Urinary bladder (tissue), 4 donors: ENCODE data around the gene RB1. TPM values are rescaled to one million over a fixed set of nuclear protein-coding genes. Genes with fewer than 3 reads are reported as not detected.

Experiments used
- DNase-seq: peaks from one replicate; pipeline ENCODE4 v3.0.0-alpha.2; 2015; ENCODE audit errors: extremely low spot score
- H3K27ac ChIP-seq: one replicate; pipeline ENCODE4 v1.5.1; 2013; ENCODE audit warnings: low read depth, mild to moderate bottlenecking, moderate library complexity
- H3K36me3 ChIP-seq: one replicate; pipeline ENCODE4 v1.6.1; 2013; ENCODE audit warnings: mild to moderate bottlenecking, moderate library complexity; ENCODE audit not compliant: insufficient read depth
- H3K4me1 ChIP-seq: one replicate; pipeline ENCODE4 v1.6.1; 2013; ENCODE audit warnings: mild to moderate bottlenecking, moderate library complexity; ENCODE audit not compliant: insufficient read depth
- H3K4me3 ChIP-seq: one replicate; pipeline ENCODE4 v1.5.1; 2013; ENCODE audit warnings: low read depth, low read length
- WGBS: extraction: QIAGEN DNeasy Blood & Tissue Kit; methylation state at CpG from one replicate; pipeline ENCODE4 v1.1.7; 2013; 5-methylcytosine and 5-hydroxymethylcytosine counted together
- polyA plus RNA-seq: library from polyadenylated mRNA; stranded (reverse); fragments of 200-250 nt; gene quantifications from one replicate; pipeline ENCODE4 v1.2.3, GENCODE V29; 2013
- total RNA-seq: library from RNA; depleted of rRNA; stranded (reverse); fragments of >200 nt; gene quantifications from one replicate; pipeline ENCODE4 v1.2.3, GENCODE V29; 2014
- donor health status: healthy with polysubstance abuse.
- donor health status: healthy.

The RB1 gene
- total and polyA plus RNA-seq, 2 donors, result 19.7 to 81.6 TPM

DNA sequence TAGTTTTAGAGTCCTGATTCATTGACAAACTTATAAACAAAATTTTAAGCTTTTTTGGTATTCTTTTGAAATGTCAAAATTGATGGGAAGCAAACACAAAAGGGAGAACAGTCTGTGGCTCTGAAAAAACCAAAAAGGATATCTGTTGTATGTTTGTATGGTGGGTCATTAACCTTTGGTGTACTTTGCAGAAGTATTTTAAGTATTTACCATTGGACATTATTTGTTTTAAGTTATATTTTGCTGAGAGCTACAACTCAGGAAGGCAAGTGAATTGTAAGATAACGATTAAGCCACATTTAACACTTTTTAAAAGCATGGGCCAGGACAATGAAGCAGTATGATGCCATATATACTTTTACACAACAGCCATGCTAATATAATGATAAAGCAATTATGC, 94.2 kb downstream of the RB1 start:
- Histone ChIP-seq H3K27ac (no peak overlapping the region), H3K4me3 (no peak overlapping the region), H3K36me3 (no peaks in the 10 kb centered on the region), H3K4me1 (peaks cover 3% of the 10 kb centered on the region)
- no peak for DNase-seq
- WGBS, result 69% methylated on average over 1 of the region's 1 CpG

DNA sequence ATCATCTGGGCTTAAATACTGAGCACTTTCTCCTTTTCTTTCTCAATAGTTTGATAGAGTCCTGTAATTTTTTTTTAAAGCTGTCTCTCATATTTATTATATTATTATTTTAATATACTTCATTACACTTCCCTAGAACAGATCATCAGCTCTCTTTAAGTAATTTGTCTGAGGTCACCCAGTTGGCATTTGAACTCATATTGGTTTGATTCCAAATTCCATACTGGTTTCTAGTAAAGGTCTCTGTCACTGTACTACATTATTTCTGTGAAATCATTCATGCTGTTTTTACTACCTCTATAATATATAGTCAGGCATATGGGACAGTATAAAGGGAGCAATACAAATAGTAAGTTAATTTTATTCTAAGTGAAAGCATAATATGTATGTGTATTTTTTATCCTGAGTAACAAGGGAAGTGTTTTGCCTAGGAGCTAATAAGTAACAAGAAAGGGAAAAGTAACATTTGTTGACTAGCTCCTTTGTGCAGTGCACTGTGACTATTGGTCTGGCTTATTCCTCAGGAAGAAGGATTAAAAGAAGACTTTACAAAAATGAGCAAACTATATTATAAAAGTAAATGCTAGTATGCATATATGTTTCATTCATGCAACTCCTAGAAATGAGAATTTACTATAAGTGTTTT, 95.0 kb downstream of the RB1 start:
- H3K4me3 ChIP-seq, result no peak overlapping the region
- no peak for DNase-seq
- H3K27ac ChIP-seq, result no peak overlapping the region
- peaks cover 3% of the 10 kb centered on the region for H3K4me1 ChIP-seq
- no peaks in the 10 kb centered on the region for H3K36me3 ChIP-seq

DNA sequence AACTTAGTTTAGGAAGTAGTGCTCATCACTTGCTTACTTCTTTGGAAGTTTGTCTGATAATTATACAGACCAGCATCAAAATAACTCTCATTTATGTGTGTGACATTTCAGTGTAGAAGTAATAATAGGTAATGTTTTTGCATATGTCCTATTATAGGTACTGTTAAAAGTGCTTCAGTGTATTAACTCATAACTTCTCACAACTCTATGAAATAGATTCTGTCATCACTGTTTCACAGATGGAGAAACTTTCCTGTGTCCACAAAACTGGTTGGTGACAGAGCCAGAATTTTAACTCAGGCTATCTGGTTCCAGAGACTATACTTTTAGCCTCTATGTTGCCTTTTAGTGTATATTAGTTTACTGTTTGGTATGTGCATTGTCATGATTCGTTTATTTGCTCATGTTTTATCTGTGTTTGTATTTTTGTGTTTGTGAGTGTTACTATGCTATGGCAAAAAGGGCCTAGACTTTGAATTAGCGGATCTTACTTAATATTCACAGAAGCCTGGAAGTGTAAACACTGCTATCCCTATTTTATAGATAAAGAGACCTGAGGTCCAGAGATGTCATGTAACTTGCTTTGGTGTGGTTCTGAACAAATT, 96.6 kb downstream of the RB1 start:
- DNase-seq, result no peak
- H3K4me3 ChIP-seq, result no peak overlapping the region
- peak overlapping the region; percentile 50 for H3K27ac ChIP-seq
- 46% methylated on average over 2 of the region's 2 CpGs for WGBS
- no peaks in the 10 kb centered on the region for H3K36me3 ChIP-seq
- H3K4me1 ChIP-seq, result peaks cover 3% of the 10 kb centered on the region

DNA sequence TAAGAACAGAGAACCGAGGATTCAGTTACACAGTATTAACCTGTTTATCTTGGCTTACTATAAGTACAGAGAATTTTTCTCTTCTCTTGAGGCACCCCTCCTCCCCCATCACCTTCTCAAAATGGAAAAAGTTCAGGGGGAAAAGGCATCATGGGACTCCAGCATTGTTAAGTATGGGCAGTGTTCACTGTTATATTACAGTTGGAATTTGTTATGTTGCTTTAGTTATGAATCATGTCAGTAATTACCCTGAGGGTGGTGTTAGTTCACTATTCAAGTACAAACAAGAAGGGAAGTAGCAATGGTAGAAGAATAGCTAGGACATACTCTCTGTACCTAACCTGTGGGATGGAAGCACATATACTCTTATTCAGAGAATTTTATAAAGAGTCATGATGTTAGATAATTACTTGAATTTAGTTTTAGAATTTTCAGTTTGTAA, 97.3 kb downstream of the RB1 start:
- H3K27ac ChIP-seq, result peak overlapping the region; percentile 50
- peaks cover 3% of the 10 kb centered on the region for H3K4me1 ChIP-seq
- H3K4me3 ChIP-seq, result no peak overlapping the region
- H3K36me3 ChIP-seq, result no peaks in the 10 kb centered on the region
- 34% methylated on average over 1 of the region's 1 CpG for WGBS
- no peak for DNase-seq

DNA sequence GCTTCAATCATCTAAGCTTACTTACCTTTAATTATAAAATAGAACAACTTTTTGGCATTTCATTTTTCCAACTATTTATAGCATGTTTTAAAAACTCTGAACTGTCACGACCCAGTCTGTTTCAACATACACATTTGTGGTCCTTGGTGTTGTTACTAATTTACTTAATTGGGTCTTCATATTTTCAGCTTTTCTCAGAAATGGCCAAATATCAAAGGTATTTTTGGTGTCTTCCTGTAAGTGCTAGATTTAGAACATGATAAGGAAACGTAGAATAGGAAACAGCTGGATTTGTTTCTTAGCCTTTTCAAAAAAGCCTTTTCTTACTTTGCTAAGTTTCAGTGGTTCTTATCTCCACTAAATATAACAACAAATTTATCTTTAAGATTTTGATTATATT, 97.9 kb downstream of the RB1 start:
- Histone ChIP-seq H3K4me3 (no peak overlapping the region), H3K36me3 (no peaks in the 10 kb centered on the region), H3K27ac (no peak overlapping the region), H3K4me1 (peaks cover 3% of the 10 kb centered on the region)
- DNase-seq, result no peak
- WGBS, result 25% methylated on average over 2 of the region's 2 CpGs

DNA sequence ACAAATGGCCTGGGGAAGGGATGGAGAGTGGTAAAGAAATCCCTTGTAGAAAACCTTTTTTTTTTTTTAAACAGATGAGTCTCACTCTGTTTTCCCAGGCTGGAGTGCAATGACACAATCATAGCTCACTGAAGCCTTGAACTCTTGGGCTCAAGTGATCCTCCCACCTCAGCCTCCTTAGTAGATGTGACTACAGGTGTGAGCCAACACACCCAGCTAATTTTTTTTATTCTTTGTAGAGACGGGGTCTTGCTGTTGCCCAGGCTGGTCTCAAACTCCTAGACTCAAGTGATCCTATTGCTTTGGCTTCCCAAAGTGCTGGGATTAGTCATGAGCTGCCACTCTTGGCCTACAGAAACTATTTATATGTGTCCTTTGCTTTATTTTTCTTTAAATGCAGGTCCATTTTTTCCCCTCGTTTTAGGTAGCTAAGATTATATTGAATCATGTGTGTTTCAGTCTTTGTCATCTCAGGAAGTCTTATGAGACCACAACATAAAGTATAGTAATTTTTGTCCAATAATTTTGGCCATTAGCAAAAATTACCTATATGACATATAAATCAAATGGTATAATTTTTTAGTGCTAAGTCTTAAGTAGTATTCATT, 98.9 kb downstream of the RB1 start:
- H3K27ac ChIP-seq, result peak overlapping the region; percentile 23
- H3K4me1 ChIP-seq, result peaks cover 3% of the 10 kb centered on the region
- 76% methylated on average over 2 of the region's 2 CpGs for WGBS
- H3K36me3 ChIP-seq, result no peaks in the 10 kb centered on the region
- no peak overlapping the region for H3K4me3 ChIP-seq
- no peak for DNase-seq

DNA sequence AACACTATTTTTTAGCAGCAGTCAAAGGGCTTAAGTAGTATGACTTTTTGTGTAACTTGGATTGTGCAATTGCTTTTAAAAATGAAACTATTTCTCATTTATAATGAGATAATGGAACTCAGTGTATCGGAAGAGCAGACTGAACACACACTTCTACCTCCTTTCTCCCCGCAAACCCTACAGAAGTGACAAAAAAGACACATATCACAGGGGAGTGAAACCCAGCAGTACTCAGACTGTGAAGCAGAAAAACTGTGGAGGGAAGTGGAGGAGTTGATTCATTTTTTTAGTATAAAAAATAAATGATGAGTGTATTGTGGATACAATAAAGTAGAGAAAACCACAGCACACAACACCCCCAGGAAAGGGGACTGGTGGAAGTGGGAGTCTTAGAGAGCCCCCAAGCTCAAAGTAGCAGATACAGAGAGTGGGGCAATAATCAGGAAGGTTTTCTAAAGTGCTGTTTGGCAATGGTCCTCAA, 99.6 kb downstream of the RB1 start:
- H3K36me3 ChIP-seq, result no peaks in the 10 kb centered on the region
- 60% methylated on average over 2 of the region's 2 CpGs for whole genome bisulfite sequencing
- no peak overlapping the region for H3K27ac ChIP-seq
- H3K4me1 ChIP-seq, result peaks cover 3% of the 10 kb centered on the region
- DNase-seq, result no peak
- H3K4me3 ChIP-seq, result no peak overlapping the region

DNA sequence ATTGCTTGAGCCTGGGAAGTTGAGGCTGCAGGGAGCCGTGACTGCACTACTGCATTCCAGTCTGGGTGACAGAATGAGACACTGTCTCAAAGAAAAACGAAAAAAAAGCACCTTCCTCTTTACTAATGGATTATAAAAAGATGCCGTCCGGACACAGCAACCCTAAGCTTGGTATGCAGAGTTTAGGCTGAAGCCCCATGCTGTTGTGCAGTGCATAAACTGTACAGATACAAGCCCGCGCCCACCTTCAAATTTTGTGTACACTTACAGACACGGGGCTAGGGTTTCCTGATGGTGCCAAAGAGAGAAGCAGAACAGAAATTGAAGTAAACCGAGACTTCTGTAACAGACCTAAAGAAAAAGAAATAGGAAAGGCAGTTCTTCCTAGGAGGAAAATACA, 100.4 kb downstream of the RB1 start:
- 88% methylated on average over 8 of the region's 8 CpGs for WGBS
- Histone ChIP-seq H3K27ac (no peak overlapping the region), H3K4me1 (peaks cover 3% of the 10 kb centered on the region), H3K36me3 (no peaks in the 10 kb centered on the region), H3K4me3 (no peak overlapping the region)
- no peak for DNase-seq

DNA sequence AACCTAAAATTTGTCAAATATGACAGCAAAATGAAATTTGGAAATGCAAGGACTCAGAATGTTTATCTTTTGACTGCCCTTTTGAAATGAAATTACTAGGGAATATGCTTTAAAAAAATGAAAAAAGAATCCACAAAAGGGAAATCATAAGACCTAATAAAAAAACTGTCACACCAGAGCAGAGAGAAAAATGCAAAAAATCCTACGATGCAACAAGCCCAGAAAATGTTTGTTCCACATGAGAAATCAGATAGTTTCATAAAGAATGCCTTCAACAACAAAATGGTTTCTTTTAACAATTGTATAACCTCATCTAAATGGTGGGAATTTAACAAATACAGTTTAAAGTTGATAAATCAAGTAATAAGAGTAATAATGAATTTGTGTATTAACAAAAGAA, 101.4 kb downstream of the RB1 start:
- Histone ChIP-seq H3K27ac (no peak overlapping the region), H3K4me1 (peaks cover 3% of the 10 kb centered on the region), H3K4me3 (no peak overlapping the region), H3K36me3 (no peaks in the 10 kb centered on the region)
- 47% methylated on average over 1 of the region's 1 CpG for WGBS
- DNase-seq, result no peak

DNA sequence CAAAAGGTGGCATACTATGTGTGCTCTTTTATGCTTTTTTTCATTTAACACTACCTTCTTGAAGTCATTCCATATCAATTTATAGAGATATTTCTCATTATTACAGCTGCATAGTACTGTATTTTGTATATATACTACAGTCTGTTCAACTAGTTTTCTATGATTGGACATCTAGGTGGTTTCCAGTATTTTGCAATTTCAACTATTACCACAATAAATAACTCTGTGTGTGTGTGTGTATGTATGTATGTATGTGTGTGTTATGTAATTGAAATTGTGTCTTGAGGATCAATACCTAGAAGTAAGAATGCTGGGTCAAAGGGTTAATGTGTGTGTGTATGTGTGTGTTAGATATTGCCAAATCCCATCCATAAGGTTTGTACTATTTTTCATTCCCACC, 102.3 kb downstream of the RB1 start:
- H3K27ac ChIP-seq, result no peak overlapping the region
- DNase-seq, result no peak
- no peaks in the 10 kb centered on the region for H3K36me3 ChIP-seq
- H3K4me3 ChIP-seq, result no peak overlapping the region
- H3K4me1 ChIP-seq, result peaks cover 1% of the 10 kb centered on the region

DNA sequence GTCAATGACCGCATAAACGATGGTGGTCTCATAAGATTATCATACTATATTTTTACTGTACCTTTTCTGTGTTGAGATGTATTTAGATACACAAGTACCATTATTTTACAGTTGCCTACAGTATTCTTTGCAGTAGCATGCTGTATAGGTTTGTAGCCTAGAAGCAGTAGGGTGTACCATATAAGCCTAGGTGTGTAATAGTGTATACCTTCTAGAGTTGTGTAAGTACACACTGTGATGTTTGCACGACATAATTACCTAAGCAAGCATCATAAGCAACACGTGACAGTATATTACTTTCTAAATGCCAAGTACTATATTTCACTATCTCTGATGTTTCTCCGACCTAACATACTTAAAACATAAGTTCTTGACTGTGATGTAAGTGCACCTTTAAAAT, 106.6 kb downstream of the RB1 start:
- WGBS, result 69% methylated on average over 5 of the region's 5 CpGs
- DNase-seq, result no peak
- Histone ChIP-seq H3K4me1 (no peaks in the 10 kb centered on the region), H3K4me3 (peak overlapping the region; percentile 25), H3K27ac (no peak overlapping the region), H3K36me3 (peaks cover 2% of the 10 kb centered on the region)

DNA sequence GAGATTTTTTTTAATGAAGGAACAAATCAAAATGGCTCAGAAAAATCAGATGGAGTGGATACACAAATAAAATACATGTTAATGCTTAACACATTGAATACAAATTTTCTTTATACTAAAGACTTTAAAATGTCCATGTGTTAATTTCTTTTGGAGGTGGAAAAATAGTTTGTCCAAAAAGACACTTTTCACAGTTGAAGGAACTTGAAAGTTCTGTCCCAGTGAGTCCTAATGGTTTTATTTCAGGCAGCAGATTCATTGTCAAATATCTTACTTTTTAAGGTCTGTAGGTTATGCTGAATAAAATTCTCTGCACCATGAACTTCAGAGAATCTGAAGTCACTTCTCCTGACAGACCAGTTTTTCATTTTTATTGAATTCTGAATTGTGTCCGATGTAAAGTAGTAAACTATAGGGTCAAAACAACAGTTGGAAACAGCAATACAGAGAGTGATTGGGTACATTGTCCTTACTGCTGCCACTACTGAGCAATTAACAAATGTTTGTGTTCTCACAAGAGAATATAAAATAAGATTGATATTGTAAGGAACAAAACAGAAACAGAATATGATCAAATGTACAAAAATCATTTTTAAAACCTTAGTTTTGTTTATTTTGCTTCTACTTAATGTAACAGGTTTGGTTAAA, 107.7 kb downstream of the RB1 start:
- peak overlapping the region; percentile 82 for H3K27ac ChIP-seq
- H3K36me3 ChIP-seq, result peaks cover 2% of the 10 kb centered on the region
- H3K4me3 ChIP-seq, result peak overlapping the region; percentile 86
- H3K4me1 ChIP-seq, result no peaks in the 10 kb centered on the region
- DNase-seq, result no peak
- WGBS, result 23% methylated on average over 1 of the region's 1 CpG

DNA sequence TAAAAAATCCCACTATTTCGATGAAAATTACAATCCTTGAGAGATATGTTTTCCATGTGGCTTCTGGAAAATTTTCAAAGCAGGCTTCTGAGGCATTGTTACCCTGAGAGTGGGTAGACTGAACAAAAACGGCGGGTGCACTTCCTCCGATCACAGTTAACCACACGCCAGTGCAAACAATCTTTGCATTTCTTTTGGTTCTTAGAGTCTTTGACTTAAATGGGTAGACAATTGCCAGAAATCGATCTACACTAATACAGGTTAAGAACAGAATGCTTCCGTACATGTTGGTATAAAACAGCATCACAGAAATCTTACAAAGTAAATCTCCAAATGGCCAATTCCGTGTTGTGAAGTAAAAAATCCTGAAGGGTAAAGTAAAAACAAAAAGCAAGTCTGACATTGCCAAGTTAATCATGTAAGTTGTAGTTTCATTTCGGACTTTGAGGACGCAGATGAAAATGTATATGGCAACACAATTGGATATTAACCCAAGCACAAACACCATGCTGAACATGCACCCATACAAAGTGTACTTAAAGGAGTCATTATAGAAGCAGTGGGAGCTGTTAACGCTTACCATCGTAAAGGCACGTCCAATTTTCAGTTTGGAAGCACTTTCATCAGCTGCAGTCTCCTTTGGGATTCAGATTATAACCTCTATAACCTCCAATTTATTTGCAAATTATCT, 108.4 kb downstream of the RB1 start:
- Histone ChIP-seq H3K4me3 (peak overlapping the region; percentile 86), H3K27ac (peak overlapping the region; percentile 82), H3K36me3 (peaks cover 2% of the 10 kb centered on the region), H3K4me1 (no peaks in the 10 kb centered on the region)
- DNase-seq, result no peak
- 15% methylated on average over 13 of the region's 13 CpGs for WGBS
